Naive thymus-derived CD8-positive, alpha-beta T cell (primary cell): ENCODE measurements around the gene RPS6KB2. TPM values are rescaled to one million over a fixed set of nuclear protein-coding genes. Genes with fewer than 3 reads are reported as not detected.

ENCODE experiments used
- ATAC-seq, 2 donors: fragments of 150-1000 bp; cut with Tn5 transposase in 1 of 2; sonication (Bioruptor Pico), chemical (Tn5 transposase) in 1 of 2; 1 replicate in 1 of 2; 2 replicates in 1 of 2; pipeline ENCODE4 v1.10.0; 2021; ENCODE audit warnings: mild to moderate bottlenecking in 2 of 2, moderate library complexity in 2 of 2
- POLR2A ChIA-PET: fragments of 350-600 bp; sonication (Branson Sonifier 250); formaldehyde crosslinking; loops from one replicate; lab custom pipeline; 2021; ENCODE audit warnings: antibody characterized with exemption; lab: Charles Lee
- DNase-seq, 10 donors: peaks; one replicate each; pipeline versions ENCODE4 v3.0.0 to v3.0.0-alpha.2; 2020 to 2022
- H3K27ac Mint-ChIP-seq, 10 donors: one replicate each; pipeline ENCODE4 v1.8.0; 2020 to 2022; ENCODE audit warnings: mild to moderate bottlenecking in 10 of 10, mixed read lengths in 10 of 10, moderate library complexity in 4 of 10, inconsistent platforms in 1 of 10
- H3K27me3 Mint-ChIP-seq, 5 donors: one replicate each; pipeline ENCODE4 v1.8.0; 2021 to 2022; ENCODE audit warnings: mixed read lengths in 5 of 5
- H3K36me3 Mint-ChIP-seq, 3 donors: one replicate each; pipeline ENCODE4 v1.8.0; 2020 to 2022; ENCODE audit warnings: mixed read lengths in 3 of 3, mild to moderate bottlenecking in 2 of 3, inconsistent platforms in 1 of 3
- H3K4me1 Mint-ChIP-seq, 4 donors: one replicate each; pipeline ENCODE4 v1.8.0; 2021 to 2022; ENCODE audit warnings: mixed read lengths in 4 of 4
- H3K4me3 Mint-ChIP-seq, 10 donors: one replicate each; pipeline ENCODE4 v1.8.0; 2020 to 2022; ENCODE audit warnings: mild to moderate bottlenecking in 10 of 10, mixed read lengths in 10 of 10, moderate library complexity in 6 of 10, inconsistent platforms in 1 of 10
- H3K9me3 Mint-ChIP-seq, 9 donors: one replicate each; pipeline ENCODE4 v1.8.0; 2020 to 2022; ENCODE audit warnings: mixed read lengths in 9 of 9, mild to moderate bottlenecking in 3 of 9, inconsistent platforms in 1 of 9, moderate library complexity in 1 of 9
- polyA plus RNA-seq, 3 donors: library from polyadenylated mRNA; unstranded; fragments of 300-500 nt; fragmentation: Illumina TruSeq; gene quantifications; one replicate each; pipeline ENCODE4 v1.2.3, GENCODE V29; 2021
- total RNA-seq, 8 experiments: library from RNA in 2 of 8; stranded (reverse) in 2 of 8; gene quantifications; one replicate each; pipeline ENCODE4 v1.2.3 and lab custom pipeline; 2021 to 2026

Gene RPS6KB2
- 10 to 100 TPM; 80.9 to 82.8 TPM for total RNA-seq
- polyA plus RNA-seq = 10 to 100 TPM; 41.9 to 45.9 (median 43.2) TPM
- 68.1 to 104 (median 81.9) reads per million in 6 experiments for total RNA-seq (lab: John Stamatoyannopoulos, UW)

GRCh38 chr11:67428052-67429001 lies at the start of gene RPS6KB2:
Gene RPS6KB2, plus strand, starts transcription at chr11:67428494. Its CDS starts 52 bp downstream, at chr11:67428546.
- POLR2A ChIA-PET = interaction anchor here (0.8 to 31.8 kb wide), 14 partner anchors 4 to 157 kb away, joined by 3 to 2390 read pairs (median 6); partner anchors contain the start of genes AIP, ANKRD13D, CABP4 and CARNS1
- Mint-ChIP-seq H3K27me3 (no peaks in the 10 kb centered on the region), H3K9me3 (no peaks in the 10 kb centered on the region), H3K27ac (peak within 1 kb of the TSS; percentile 91 to 98 (median 96)), H3K36me3 (peaks cover 0 to 18% (median 0%) of the 10 kb centered on the region in 3 donors), H3K4me3 (peak within 1 kb of the TSS; percentile 92 to 99 (median 98)), H3K4me1 (peaks cover 14 to 61% (median 44%) of the 10 kb centered on the region in 4 donors)
- ATAC-seq = peak; percentile 88 to 89
- DNase-seq = peak; percentile 94 to 100 (median 99)

- Mint-ChIP-seq H3K27me3 (peaks cover 0 to 6% (median 2%) of the 10 kb centered on the region in 5 donors), H3K4me1 (peaks cover 13 to 40% (median 26%) of the 10 kb centered on the region in 4 donors), H3K4me3 (no peak overlapping the region), H3K9me3 (no peaks in the 10 kb centered on the region), H3K36me3 (no peaks in the 10 kb centered on the region), H3K27ac (peak overlapping the region in 1 of 10 donors; percentile 18)
- ATAC-seq (no peak), DNase-seq (no peak)
- POLR2A ChIA-PET = interaction anchor here (0.6 to 24.1 kb wide), 5 partner anchors 9 to 66 kb away, joined by 3 to 493 read pairs (median 5); partner anchors contain the start of gene POLD4
Observed at GRCh38 chr11:67378544-67378943, 49.8 kb upstream of the RPS6KB2 start.

GRCh38 chr11:67379061-67380058 lies 48.9 kb upstream of the RPS6KB2 start:
- peaks cover 9 to 34% (median 20%) of the 10 kb centered on the region in 4 donors for H3K4me1 Mint-ChIP-seq
- no peak overlapping the region for H3K4me3 Mint-ChIP-seq
- no peak overlapping the region for H3K27ac Mint-ChIP-seq
- DNase-seq (no peak), ATAC-seq (no peak)
- H3K27me3 Mint-ChIP-seq = peaks cover 0 to 2% (median under 1%) of the 10 kb centered on the region in 5 donors
- POLR2A ChIA-PET = interaction anchor here (0.6 to 24.1 kb wide), 5 partner anchors 21 to 91 kb away, joined by 3 to 493 read pairs (median 5); partner anchors contain the start of genes ANKRD13D and POLD4
- H3K9me3 Mint-ChIP-seq = no peaks in the 10 kb centered on the region
- no peaks in the 10 kb centered on the region for H3K36me3 Mint-ChIP-seq

GRCh38 chr11:67381244-67381972 lies 46.9 kb upstream of the RPS6KB2 start:
- peaks cover 6 to 24% (median 12%) of the 10 kb centered on the region in 4 donors for H3K4me1 Mint-ChIP-seq
- peaks cover 0 to 2% (median 0%) of the 10 kb centered on the region in 5 donors for H3K27me3 Mint-ChIP-seq
- peak overlapping the region in 5 of 10 donors; percentile 5 to 61 (median 50) for H3K27ac Mint-ChIP-seq
- H3K9me3 Mint-ChIP-seq = no peaks in the 10 kb centered on the region
- no peak for ATAC-seq
- POLR2A ChIA-PET = interaction anchor here (0.6 to 24.1 kb wide), 13 partner anchors 7 to 141 kb away, joined by 3 to 493 read pairs (median 4); partner anchors contain the start of genes ANKRD13D, POLD4 and RAD9A
- no peak for DNase-seq
- no peaks in the 10 kb centered on the region for H3K36me3 Mint-ChIP-seq
- H3K4me3 Mint-ChIP-seq = peak overlapping the region in 1 of 10 donors; percentile 5

- POLR2A ChIA-PET = interaction anchor here (0.6 to 24.1 kb wide), 17 partner anchors 9 to 142 kb away, joined by 3 to 493 read pairs (median 4); partner anchors contain the start of genes POLD4, PPP1CA, RAD9A and TBC1D10C
- DNase-seq = peak; percentile 70 to 90 (median 82)
- Mint-ChIP-seq H3K27me3 (peaks cover 0 to 2% (median 0%) of the 10 kb centered on the region in 5 donors), H3K4me1 (peaks cover 7 to 24% (median 13%) of the 10 kb centered on the region in 4 donors), H3K9me3 (no peaks in the 10 kb centered on the region), H3K4me3 (peak overlapping the region in 2 of 10 donors; percentile 57 to 66), H3K36me3 (no peaks in the 10 kb centered on the region), H3K27ac (peak overlapping the region in 7 of 10 donors; percentile 37 to 80 (median 66))
- ATAC-seq = peak; percentile 95 to 98
Observed at GRCh38 chr11:67382276-67383136, 45.8 kb upstream of the RPS6KB2 start.

- H3K27me3 Mint-ChIP-seq = peaks cover 0 to 2% (median 0%) of the 10 kb centered on the region in 5 donors
- DNase-seq (no peak), ATAC-seq (no peak)
- no peak overlapping the region for H3K4me3 Mint-ChIP-seq
- H3K36me3 Mint-ChIP-seq = no peaks in the 10 kb centered on the region
- POLR2A ChIA-PET = interaction anchor here (1.0 to 25.5 kb wide), 5 partner anchors 12 to 107 kb away, joined by 3 to 2390 read pairs (median 7); partner anchors contain the start of genes CARNS1, CLCF1, POLD4 and PTPRCAP
- H3K4me1 Mint-ChIP-seq = peaks cover 14 to 30% (median 24%) of the 10 kb centered on the region in 4 donors
- H3K9me3 Mint-ChIP-seq = no peaks in the 10 kb centered on the region
- H3K27ac Mint-ChIP-seq = peak overlapping the region in 2 of 10 donors; percentile 62 to 75
Observed at GRCh38 chr11:67384851-67385366, 43.4 kb upstream of the RPS6KB2 start.

- DNase-seq (no peak), ATAC-seq (no peak)
- POLR2A ChIA-PET = interaction anchor here (0.6 to 25.5 kb wide), 13 partner anchors 9 to 269 kb away, joined by 3 to 2390 read pairs (median 4); partner anchors contain the start of genes CARNS1, CLCF1, GSTP1 and POLD4
- Mint-ChIP-seq H3K36me3 (no peaks in the 10 kb centered on the region), H3K4me3 (no peak overlapping the region), H3K27me3 (peaks cover 0 to 2% (median 0%) of the 10 kb centered on the region in 5 donors), H3K9me3 (no peaks in the 10 kb centered on the region), H3K4me1 (peaks cover 20 to 29% (median 26%) of the 10 kb centered on the region in 4 donors), H3K27ac (peak overlapping the region in 2 of 10 donors; percentile 32 to 54)
Observed at GRCh38 chr11:67387069-67387468, 41.2 kb upstream of the RPS6KB2 start.

GRCh38 chr11:67387518-67387917 lies 40.8 kb upstream of the RPS6KB2 start:
- DNase-seq = no peak
- Mint-ChIP-seq H3K9me3 (no peaks in the 10 kb centered on the region), H3K36me3 (no peaks in the 10 kb centered on the region), H3K27me3 (peaks cover 0 to under 1% (median 0%) of the 10 kb centered on the region in 5 donors), H3K4me1 (peaks cover 20 to 30% (median 26%) of the 10 kb centered on the region in 4 donors), H3K27ac (peak overlapping the region in 4 of 10 donors; percentile 8 to 73 (median 42)), H3K4me3 (no peak overlapping the region)
- ATAC-seq = no peak
- POLR2A ChIA-PET = interaction anchor here (0.7 to 25.5 kb wide), 7 partner anchors 9 to 968 kb away, joined by 3 to 2390 read pairs (median 4); partner anchors contain the start of genes CARNS1, GSTP1, POLD4 and PTPRCAP

GRCh38 chr11:67389477-67389876 lies 38.8 kb upstream of the RPS6KB2 start:
- ATAC-seq = peak; percentile 21 to 34
- Mint-ChIP-seq H3K36me3 (peaks cover 0 to 4% (median 0%) of the 10 kb centered on the region in 3 donors), H3K9me3 (no peaks in the 10 kb centered on the region), H3K4me3 (peak overlapping the region; percentile 57 to 86 (median 74)), H3K4me1 (peaks cover 27 to 41% (median 37%) of the 10 kb centered on the region in 4 donors), H3K27ac (peak overlapping the region; percentile 4 to 93 (median 59)), H3K27me3 (no peaks in the 10 kb centered on the region)
- POLR2A ChIA-PET = interaction anchor here (1.0 to 25.5 kb wide), 5 partner anchors 13 to 95 kb away, joined by 4 to 2390 read pairs (median 139); partner anchors contain the start of genes AIP, CARNS1, POLD4 and PPP1CA
- peak in 7 of 10 donors; percentile 34 to 81 (median 55) for DNase-seq
